GM18870 (cell line): Measurements from ENCODE around the gene TRIM15.

ENCODE experiments used
- ATAC-seq: cut with Tn5 transposase; IDR thresholded peaks from one replicate; pipeline ENCODE4 v1.9.1; 2021; ENCODE audit warnings: moderate library complexity; ENCODE audit not compliant: unreplicated experiment

Gene TRIM15

DNA sequence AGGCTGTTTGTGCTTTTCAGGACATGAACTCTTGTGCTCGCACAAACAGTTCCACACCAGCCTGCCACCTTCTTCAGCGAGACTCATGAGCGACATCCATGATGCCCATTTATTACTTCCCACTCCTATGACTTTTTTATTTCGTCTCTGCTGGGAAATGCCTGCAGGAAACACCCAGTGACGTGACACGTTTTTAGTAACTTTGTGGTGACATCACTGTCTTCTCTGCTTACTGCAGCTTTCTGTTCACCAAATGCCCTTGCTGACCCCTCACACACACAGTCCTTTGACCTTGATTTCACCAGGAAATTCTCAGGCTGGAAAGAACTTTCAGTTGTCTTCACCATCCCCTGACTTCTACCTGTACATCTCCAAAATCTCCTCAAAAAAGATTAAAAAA lies 18.5 kb upstream of the TRIM15 start:
- no peak for ATAC-seq

DNA sequence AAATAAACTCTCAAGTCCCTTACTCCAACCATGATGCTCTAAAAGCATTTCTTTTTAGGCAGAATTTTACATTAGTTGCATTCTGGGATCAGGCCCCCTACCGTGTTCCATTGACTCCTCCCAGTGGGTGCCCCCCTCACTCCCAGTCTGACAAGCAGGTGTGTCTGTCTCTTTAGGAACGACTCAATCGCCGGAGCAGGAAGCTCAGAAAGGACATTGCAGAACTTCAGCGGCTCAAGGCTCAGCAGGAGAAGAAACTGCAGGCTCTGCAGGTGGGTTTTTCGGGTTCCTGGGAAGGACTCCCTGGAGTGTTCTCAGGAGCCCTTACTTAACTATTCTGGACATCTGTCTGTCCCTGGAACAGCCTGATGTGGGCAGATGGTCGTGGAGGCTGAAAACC lies 17.5 kb upstream of the TRIM15 start:
- ATAC-seq: no peak

DNA sequence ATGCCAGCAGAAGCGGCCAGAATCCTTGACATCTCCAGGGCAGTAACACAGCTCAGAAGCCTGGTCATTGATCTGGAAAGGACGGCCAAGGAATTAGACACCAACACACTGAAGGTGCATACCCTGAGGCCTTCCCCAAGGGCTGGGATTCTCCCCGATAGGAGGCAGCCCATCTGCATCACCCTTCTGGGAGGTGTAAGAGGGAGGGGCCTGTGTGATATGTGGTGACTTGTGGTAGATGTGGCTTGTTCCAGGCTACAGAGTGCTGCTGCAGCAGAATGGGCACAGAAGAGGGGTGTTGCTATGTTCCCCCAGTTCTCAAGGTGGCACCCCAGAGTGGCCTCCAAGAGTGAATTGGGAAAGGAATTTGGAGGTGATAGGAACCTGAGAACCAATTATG lies 16.2 kb upstream of the TRIM15 start:
- ATAC-seq: no peak

DNA sequence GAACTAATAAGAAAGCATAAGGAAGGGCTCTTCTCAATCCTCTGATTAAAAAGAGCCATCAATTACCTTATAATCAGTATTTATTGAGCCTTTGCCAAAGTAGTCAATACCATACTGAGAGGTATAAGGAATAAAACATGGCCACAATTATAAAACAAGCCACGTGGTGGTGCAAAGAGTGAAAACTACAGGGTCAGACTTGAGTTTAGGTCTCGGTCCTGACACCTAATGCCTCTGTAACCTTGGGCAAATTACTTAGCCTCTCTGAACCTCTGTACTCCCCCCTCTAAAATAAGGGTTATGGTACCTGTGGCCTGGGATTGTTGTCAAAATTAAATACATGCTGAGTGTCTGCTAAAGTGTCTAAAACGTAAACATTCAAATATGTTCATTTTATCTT lies 14.1 kb upstream of the TRIM15 start:
- ATAC-seq: no peak

DNA sequence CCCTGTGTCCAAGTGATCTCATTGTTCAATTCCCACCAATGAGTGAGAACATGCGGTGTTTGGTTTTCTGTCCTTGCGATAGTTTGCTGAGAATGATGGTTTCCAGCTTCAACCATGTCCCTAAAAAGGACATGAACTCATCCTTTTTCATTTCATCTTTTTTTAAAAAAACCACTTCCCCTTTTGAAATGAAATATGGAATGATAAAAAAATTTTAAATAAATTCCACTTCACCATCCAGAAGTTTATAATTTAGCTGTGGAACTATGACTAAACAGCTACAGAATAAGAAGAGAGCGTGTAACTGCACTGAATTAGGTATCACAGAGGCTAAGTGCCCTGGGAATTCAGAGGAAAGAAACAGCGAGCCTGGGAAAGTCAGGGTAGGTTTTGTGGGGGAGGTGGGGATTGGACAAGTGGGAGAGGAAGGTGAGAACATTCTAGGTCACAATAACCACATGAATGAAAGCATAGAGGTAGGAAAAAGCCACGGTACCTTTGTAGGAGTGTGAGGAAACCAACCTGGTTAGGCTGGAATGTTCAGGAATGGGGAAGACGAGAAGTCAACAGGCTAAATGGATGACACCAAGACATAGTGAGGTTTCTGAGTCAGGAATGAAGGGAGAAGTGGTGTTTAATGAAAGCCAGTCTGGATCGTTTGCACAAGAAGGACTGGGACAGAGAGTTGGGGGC lies 13.3 kb upstream of the TRIM15 start:
- no peak for ATAC-seq

DNA sequence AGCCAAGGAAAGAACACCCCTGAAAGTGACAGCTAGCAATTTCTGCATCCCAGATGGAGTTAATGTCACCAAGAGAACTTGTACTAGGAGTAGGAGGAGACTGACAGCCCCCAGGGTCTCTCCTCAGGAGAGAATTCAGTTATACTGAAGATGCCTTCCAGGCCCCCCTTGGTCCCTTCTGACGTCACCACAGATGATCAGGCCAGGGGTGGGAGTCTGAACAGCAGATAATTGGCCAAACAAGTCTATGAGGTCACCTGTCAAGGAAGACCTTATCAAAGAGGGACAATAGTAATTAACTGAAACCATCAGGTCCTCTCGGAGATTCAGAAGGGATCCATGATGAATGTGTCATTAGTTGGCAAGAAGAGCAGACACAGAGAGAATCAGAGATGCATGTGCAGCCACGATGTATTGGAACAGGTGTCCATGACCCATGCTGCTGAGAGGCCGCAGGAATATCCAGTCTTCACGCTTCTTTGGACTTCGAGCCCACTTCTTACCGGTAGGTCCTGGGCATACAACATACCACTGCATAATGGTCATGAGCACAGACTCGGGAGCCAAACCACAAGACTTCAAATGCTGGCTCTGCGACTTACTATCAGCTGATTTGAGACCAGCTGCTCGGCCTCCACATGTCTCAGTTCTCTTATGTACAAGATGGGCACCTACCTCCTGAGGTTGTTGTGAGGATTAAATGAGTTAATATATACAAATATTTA lies 12.5 kb upstream of the TRIM15 start:
- ATAC-seq: no peak

DNA sequence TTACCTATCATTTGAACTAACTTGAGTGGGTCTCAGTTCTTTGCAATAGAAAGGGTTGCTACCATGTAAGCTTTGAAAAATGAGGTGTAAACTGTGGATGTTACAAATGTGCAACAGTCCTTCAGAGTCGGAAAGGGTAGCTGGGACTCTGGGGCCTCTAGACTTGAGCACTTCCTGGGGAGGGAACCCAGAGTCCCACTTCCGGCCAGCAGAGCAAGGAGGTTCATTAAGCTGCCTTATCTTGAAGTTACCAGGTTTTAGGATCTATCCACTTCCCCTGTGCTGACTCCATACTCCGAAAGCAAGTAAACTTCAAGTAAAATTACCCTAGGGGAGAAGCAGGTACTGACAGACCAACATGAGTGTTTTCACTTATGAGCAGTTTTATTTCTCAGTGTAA lies 11.8 kb upstream of the TRIM15 start:
- no peak for ATAC-seq

DNA sequence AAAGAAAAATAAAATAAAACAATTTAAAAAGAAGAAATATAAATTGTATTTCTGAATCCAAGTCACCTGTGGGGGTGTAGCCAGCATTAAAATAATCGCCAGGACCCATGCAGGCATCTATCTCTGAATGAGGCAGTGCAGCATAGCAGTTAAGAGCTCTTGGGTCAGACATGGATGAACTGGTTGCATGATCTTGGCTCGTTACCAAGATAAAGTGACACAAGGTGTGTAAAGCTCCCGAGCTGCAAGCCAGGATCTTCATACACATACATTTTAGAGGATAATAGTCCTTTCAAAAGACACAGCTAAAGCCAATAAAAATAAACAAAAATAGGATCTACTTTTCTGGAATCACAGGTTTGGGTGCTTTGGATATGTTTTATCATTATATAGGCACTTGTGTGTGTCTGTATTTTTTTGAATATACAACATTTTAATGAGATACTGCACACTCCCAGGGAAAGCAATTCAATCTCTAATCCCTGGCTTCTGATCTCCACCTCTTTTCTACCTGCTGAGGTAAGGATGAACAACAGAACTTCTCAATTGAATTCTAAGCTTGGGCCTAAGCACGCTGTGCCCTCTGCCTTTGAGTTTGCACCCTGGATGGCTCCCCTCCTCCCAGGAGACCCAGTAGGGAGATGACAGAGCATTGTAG lies 11.2 kb upstream of the TRIM15 start:
- no peak for ATAC-seq

DNA sequence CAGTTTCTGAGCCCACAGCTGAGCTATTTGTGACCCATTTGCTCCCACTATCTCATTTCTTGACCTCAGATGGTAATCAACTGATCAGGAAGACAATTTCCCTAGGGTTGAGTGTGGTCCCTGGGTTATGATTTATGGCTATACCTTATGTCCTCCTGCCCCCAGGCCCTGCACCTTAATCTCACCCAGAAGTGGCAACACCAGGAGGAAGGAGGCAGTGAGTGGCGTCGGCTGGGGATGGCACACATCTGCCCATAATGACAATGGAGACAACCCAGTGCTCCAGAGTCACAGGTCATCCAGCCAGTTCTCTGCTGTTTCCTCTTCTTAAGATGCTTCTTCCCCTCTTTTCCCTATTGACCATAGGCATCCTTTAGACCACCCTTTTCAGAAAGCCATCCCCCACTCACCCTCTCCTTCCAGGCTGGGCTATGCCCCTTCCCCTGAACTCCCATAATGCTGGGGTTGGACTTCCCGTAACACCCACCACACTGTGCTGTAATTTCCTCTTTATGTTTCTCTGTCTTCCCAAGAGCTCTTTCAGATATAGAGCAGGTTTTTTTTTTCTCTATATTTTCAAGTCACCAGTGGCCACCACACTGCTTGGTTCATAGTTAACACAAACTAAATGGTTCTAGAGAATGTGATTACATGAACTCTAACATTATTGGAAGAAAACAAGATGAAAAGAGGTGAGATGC lies 10.3 kb upstream of the TRIM15 start:
- no peak for ATAC-seq

DNA sequence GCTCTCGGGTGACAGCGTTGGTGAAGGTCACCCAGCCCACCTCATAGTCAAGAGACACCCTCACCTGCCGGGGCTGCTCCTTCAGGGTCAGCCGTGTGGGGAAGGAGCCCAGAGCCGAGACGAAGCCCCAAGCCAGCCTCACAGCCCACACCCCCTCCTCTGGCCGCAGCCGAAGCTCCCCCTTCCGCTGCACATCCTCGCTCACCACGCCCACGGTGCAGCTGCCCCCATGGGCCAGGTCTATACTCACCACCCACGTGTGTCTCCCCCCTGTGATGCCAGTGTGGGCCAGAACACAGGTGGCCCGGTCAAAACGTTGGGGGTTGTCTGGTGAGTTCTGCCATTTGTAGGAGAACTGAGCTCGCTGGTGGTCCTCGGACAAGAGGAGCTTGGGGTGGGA lies 9.3 kb upstream of the TRIM15 start:
- ATAC-seq: no peak

DNA sequence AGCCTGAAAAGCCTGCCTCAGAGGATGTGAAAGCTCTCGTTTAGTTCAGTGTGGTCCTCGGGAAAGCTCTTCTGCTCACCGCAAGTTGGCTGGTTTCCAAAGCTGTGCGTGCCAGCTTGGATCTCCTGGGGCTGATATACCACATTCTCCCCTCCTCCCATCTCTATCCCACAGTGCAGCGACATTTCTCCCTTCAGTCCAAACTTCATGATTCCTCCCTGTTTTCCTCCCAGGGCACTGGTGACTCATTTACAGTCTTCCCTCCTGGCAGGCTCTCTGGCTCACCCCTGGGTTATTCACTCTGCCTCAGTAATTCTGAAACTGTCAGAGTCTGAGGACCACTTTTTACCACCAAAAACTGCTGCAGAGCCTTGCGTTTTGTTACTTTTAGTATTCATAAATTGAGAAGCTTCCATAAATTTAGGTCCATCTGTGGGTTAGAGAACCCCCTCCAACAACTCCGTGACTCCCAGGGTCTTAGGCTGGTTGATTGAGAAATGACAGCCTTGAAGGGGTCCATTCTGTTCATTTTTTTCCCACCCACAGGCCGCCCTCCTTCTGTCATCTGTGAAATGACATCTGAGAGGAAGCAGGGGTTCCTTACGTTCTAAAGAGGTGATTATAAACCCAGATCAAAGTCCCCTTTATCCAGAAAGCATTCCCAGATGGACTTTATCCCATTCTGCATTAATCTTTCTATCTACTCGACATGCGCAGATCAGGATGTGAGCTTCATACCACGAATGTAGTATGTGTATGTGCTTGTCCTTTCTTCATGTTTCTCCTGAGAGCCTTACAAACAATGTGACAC lies 8.4 kb upstream of the TRIM15 start:
- ATAC-seq: no peak

DNA sequence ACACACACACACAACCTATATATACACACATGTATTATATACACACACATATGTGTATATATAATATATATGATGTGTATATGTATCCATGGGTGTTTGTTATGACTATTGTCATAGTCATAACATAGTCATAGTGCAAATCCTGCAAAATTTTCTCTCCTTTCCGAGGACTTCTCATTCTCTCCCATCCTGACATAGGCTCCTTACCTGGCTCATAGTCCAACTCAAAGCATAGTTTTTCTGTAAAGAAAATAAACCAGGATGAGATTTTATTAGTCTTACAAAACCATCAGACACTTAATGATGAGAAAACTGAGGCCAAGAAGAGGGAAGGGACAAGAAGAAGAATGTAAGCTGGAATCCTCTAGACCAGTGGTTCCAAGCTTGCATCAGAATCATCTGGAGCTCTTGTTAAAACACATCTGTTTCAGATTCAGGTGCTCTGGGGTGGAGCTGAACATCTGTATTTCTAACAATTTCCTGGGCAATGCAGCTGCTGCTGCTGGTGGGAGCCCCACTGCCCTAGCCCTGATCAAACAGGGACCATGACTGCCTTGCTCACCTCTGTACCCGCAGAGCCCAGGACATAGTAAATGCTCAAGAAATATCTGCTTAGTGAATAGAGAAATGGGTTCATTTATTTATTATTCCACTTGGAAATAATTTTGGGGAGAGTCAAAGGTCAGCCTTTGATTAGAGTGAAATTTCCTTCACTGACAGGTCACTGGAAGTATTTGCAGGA lies 7.7 kb upstream of the TRIM15 start:
- no peak for ATAC-seq

DNA sequence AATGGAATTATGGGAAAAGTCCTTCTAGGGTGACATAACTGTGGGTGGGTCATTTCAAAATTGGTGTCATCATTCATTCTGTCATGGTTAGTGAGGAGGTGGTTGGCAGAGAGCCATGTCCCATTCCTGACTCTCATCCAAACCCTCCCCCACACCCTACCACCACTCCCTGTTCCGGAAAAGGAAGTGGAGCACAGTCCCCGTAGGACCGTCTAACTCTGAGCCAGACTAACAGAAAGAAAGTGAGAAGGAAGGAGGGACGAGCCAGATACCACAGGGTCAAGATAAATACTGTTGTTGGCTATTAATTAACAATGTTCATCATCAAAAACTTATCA lies 7.1 kb upstream of the TRIM15 start:
- ATAC-seq: no peak

DNA sequence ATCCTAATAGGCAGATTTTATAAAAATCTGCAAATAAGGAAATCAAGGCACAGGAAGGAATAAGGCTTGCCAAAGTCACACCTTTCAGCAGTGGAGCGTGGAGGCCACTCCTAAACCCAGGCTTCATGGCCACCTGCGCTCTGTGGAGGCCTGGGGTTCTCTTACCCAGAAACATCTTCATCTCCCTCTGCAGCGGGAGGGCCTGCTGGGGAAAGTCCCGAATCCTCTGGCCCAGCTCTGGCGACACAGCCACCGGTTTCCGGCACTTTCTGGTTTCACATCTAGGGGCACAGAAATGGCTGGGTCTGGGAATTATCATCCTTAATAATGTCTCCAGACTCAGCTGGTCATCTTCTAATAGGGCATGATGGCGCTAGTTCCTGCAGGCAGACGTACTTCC lies 6.6 kb upstream of the TRIM15 start:
- no peak for ATAC-seq

DNA sequence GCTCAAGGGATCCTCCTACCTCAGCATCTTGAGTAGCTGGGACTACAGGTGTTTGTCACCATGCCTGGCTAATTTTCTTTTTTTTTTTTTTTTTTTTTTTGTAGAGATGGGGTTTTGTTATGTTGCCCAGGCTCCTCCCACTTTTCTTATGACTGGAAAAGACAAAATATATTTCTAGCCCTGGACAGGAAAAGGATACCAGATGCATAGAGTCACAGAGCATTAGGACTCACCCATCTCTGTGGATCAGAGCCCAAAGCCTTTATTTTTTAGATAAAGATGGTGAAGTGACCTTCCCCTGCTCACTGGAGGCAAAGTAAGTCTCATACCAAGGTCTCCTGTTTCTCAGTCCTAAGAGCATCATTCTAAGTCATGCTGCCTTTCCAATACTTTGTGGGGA lies 5.8 kb upstream of the TRIM15 start:
- no peak for ATAC-seq

DNA sequence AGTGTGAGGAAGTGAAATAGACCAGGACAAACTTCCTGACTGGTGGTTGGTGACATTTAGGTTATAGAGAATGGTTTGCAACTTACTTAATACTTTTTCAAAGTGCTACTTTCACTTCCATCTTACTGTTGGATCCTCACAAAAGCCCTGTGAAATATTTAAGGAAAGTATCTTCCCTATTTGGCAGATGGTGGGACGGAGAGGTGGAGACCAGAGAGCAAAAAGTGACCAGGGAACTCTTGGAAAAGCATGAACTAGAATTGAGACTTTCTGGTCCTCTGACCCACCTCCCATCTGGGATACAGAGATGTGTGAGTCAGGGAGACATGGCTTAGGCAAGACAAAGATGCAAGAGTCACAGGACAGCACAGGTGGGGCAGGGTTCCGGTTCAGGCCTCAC lies 5.3 kb upstream of the TRIM15 start:
- no peak for ATAC-seq

DNA sequence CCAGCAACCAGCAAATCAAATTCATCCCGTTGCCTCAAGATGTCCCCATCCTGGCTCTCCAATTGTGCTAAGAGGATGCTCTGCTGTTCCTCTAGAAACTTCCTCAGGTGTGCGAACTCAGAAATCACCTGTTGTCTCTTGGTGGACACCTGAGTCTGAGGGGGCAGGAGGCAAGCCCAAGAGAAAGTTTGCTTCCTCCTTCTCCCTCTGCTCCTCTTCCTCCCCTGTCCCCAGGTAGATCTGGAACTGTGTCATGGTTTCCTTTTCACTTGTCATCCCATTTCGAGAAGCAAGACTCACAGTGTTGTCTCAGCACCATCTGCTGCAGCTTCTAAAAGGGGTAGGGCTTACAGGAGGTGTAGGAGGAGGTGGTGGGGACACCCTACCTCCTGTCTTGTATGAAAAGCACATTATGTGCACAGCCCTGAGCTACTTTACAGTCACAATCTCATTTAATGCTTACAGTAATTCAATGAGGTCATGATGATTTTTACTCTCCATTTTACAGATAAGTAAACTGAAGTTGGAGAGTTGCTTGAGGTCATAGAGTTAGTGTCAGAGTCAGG lies 4.8 kb upstream of the TRIM15 start:
- ATAC-seq: no peak

DNA sequence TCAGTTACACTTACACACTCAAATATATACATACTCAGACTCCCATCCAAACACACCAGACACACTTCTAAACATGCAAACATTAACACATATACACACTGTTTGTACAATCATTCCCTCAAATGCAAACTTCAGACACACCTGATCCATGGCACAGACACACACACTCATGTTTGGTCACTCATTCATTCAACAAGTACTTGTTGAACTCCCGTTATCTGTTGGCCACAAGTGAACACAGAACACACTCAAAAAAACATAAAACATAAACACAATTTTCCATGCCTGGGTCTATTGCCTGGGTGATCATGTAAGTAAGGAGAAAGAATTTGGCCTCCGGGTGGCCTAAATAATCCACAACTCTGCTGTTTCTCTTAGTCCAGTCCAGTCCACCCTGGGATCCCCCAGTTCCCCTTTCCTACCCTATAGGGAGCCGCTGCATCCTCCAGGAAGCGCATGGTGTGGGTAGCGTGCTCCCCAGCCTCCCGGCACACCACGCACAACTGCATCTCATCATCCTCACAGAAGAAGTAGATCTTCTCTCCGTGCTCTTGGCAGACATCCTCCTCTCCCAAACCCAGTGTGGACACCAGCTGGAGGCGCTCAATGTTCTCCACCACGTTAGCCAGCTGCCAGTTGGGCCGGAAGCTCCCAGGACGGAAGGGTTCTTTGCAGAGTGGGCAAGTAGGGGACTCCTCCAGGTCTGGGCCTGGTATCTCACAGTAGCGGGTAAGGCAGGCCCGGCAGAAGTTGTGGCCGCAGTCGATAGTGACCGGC lies 3.1 kb upstream of the TRIM15 start:
- no peak for ATAC-seq
